HG03175 (cell line): ENCODE measurements around the gene HTR2B.
"Not testable (repeated sequence)": the region's sequence is repeated elsewhere in the genome, so short reads cannot be mapped to it uniquely, and the experiment has no call there.

Source experiments
- ATAC-seq: cut with Tn5 transposase; IDR thresholded peaks from one replicate; pipeline ENCODE4 v1.9.1; 2021; ENCODE audit warnings: mild to moderate bottlenecking, moderate library complexity; ENCODE audit not compliant: unreplicated experiment

HTR2B gene

GRCh38 chr2:231134910-231135655, 10.2 kb upstream of the HTR2B start:
- no peak for ATAC-seq

DNA sequence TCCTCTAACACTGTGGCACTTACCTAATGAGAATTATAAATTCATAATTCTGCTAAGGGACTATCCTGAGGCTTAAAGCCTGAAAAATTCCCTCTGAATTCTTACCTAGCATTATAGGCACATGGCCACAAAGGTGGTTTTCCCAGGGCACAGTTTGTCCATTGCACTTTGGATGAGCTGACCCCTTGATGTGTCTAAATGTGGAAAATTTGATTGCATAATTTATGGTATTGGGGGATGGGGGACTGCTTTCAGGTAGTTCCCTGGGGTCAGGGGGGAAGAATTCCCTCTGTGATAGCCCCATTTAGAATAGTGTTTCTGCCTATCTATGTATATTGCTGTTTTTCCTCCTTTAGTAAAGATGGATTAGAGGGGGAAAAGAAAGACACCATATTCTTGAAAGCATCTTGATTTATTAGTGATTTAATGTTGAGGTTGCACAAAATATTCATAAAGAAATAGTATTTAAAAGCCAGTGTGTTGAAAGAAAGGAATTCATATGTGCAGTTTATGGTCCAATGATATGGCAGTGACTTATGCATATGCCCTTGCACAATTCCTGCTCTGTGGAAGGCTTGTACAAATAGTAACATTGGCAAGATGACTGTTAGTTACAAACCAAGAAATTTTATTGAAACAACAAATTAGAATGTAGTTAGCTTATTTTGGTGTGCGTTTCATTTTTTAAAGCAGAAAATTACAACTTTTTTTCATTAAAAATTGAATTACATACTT, 8.7 kb upstream of the HTR2B start:
- no peak for ATAC-seq

DNA sequence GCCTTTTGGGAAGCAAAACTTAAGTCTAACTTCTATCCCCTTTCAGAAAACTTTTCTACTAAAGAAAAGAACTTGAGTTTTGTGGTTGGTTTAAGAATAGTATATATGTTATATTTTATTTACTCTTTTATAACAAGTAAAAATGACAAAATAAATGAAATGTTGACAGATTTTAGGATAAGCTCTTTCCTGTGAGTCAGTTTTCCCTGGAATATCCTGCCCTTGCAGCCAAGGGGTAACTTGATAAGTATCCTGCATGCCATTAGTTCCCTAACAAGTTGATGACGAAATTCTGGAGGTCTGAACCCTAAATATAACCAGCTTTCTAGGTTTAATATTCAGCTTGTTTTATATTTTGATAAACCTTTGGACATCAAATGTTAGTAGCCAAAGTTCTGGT, 7.3 kb upstream of the HTR2B start:
- ATAC-seq: no peak

DNA sequence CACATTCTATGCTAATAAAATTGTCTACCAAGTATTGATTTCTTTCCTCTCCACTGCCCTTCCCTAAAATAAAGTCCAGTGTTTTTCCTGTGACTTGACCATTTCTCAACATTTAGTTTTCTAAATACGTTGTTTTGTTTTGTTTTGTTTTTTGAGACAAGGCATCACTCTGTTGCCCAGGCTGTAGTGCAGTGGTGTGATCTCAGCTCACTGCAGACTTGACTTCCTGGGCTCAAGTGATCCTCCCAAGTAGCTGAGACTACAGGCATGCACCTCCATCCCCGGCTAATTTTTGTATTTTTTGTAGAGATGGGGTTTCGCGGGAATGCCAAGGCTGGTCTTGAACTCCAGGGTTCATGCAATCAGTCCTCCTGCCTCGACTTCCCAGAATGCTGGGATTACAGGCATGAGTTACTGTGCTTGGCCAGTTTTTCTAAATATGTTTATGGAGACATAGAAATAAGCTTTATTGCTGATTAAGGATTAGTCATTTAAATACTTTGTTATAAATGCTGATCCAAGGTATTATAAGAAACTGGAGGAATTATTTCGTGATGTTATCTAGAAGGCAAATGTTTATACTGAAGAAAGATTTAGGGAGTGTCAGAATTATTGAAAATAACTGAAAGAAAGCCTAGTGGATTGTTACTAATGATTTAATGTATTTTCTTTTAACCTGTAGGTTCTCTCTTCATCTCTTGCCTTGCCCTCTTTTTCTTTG, 5.7 kb upstream of the HTR2B start:
- ATAC-seq: no peak

GRCh38 chr2:231129216-231129615, 4.4 kb upstream of the HTR2B start:
- ATAC-seq: no peak

- no peak for ATAC-seq
Observed at GRCh38 chr2:231128541-231128940, 3.7 kb upstream of the HTR2B start.

DNA sequence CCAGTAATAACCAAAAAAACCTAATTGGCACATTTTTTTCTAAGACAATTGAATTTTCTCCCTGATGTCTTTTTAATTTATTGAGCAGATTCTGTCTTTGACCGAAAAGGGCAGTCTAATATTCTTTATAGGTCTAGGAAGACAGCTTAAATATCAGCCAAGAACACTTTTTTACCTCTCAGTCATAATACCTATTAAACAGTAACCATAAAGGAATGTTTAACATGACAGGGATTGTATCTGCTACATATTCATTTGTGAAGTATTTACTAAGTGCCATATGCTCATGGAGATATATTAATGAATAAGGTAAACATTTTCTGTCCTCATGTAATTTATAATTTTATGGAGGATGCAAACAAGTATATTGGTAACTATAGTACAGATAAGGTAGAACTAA, 3.1 kb upstream of the HTR2B start:
- no peak for ATAC-seq

- ATAC-seq: no peak
Observed at GRCh38 chr2:231127480-231127879, 2.6 kb upstream of the HTR2B start.

DNA sequence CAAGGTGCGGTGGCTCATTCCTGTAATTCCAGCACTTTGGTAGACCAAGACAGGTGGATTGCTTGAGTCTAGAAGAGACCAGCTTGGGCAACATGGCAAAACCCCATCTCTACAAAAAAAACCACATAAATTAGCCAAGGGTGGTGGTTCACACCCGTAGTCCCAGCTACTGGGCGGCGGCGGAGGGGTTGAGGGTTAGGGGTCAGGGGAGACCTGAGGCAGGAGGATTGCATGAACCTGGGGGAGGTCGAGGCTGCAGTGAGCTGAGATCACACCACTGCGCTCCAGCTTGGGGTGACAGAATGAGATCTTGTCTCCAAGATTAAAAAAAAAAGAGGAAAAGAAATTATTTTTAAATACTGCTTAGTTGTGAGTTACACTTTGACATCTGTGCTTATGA, 1.3 kb upstream of the HTR2B start:
- ATAC-seq: no peak

GRCh38 chr2:231123362-231123898, 1.4 kb downstream of the HTR2B start:
- no peak for ATAC-seq

DNA sequence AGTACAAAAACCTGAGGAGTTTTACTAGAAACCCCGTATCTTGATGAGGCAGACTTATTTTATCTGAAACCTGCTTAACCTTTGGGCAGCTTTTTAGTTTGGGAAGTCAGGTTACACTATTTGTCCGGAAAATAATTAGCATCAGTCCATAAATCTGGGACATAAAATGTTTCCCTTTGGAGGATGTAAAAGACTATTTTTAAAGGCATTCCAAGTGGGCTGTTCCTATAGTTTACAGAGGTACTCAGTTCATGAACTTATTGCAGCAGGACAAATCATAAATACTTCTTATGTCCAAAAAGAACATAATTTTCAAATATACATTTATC, 6.3 kb downstream of the HTR2B start:
- ATAC-seq: no peak

DNA sequence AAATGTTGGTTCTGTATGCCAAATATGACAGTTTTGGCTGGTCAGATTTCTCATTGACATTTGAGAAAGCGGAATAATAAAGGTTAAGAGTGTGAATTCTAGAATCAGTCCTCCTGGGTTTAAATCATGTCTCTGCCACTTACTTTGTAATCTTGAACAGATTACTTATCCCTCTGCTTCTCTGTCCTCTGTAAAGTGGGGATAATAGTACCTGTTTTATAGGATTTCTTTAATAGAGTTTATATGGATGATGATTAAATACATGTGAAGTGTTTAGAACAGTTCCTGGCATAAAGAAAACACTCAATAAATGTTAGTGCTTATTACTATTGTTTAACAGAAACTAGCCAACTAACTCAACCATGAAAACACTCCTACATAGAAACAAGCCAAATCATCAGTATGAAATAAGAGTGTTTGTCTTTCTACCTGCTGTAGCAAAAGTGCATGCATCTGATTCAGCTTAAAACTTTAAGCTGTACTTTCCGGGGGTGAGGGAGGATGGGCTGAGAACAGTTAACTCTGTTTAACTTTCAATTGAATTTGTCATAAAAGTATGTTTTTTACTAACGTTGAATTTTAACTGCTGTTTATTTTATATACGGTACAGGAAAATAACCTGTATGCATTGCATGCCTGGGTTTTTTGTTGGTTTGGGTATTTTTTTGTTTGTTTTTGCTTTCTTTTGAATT, 6.8 kb downstream of the HTR2B start:
- ATAC-seq: no peak

GRCh38 chr2:231117148-231117547, 7.7 kb downstream of the HTR2B start:
- ATAC-seq: no peak

GRCh38 chr2:231115651-231116050, 9.2 kb downstream of the HTR2B start:
- no peak for ATAC-seq

GRCh38 chr2:231113489-231113888, 11.4 kb downstream of the HTR2B start:
- ATAC-seq: no peak

- ATAC-seq: no peak
Observed at GRCh38 chr2:231111987-231112386, 12.9 kb downstream of the HTR2B start.

- no peak for ATAC-seq
Observed at GRCh38 chr2:231110551-231110950, 14.3 kb downstream of the HTR2B start.

DNA sequence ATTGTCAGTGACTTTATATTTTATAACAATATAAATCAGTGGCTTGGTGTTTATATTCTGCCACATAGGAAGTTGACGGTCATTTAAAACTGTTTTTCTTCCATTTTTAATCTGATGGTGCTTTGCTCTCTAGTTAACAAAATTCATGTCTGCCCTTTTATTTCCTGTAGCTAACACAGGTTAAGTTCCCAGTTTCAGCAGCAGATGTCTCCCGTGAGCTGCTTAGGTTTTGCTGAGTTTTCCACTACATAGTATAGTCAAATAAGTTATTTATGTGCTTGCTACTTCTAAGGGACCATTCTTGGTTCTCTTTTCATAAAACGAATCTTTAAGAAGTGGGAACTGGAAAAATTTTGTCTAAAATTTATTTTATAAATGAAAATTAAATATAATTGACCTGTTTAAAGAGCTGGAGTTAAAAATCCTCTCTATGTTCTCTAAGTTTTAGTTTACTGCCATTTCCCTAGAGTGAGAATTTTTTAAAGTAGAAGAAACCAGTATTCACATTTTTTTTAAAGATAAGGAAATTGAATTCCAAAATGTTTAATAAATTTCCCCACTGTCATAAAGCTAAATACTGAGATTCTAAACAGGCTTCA, 20.6 kb downstream of the HTR2B start:
- ATAC-seq: peak; percentile 77

DNA sequence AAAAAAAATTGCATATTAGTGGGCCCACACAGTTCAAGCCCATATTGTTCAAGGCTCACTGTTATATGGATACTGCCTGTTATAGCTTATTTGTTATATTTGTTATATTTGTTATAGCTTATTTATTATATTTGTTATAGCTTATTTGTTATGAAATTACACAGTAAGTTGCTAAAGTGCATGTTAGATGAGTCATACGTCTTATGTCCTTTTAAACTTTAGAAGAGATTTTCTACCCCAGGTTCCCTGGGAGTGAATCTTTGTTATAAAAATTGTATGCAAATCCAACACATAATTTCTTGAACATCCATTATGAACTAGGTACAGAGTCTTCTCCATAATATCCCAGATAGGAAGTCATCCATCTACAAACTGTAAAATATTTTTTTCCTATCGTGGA, 22.1 kb downstream of the HTR2B start:
- ATAC-seq: no peak

DNA sequence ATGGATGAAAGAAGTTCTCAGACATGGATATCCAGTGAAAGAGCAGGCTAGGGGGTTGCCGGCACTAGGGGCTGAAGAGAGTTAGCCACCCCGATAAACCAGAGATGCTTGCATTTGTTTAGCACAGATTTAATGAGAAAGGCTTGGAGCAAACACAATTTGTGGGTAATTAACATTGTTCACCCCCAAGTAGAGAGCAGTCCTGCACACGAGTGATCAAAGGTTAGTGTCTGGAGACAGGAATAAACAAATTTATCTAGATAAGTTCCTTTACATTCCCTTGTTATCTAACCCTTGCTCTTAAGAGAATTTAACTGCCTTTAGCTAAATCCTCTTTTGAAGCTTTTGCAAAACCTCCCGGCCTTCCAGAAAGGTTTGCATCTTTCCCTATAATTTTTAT, 23.9 kb downstream of the HTR2B start:
- ATAC-seq: no peak

- not testable (repeated sequence) for ATAC-seq
Observed at GRCh38 chr2:231100321-231100720, 24.5 kb downstream of the HTR2B start.
